Nephron progenitor cell (in vitro differentiated cells): ENCODE data around the gene EXOC6B.
A peak's percentile ranks its signal among the peaks of the same experiment; 100 is the strongest.

ENCODE experiments used
- DNase-seq: peaks from one replicate; pipeline ENCODE4 v3.0.0; 2021
- H3K27ac Mint-ChIP-seq: 2 replicates; pipeline ENCODE4 v1.8.0; 2021; ENCODE audit warnings: mild to moderate bottlenecking, moderate library complexity, mixed read lengths
- H3K27me3 Mint-ChIP-seq: 2 replicates; pipeline ENCODE4 v1.8.0; 2021; ENCODE audit warnings: mild to moderate bottlenecking, low read depth, mixed read lengths; ENCODE audit not compliant: poor library complexity
- H3K36me3 Mint-ChIP-seq: 2 replicates; pipeline ENCODE4 v1.8.0; 2021; ENCODE audit warnings: low read depth, mixed read lengths
- H3K4me1 Mint-ChIP-seq: 2 replicates; pipeline ENCODE4 v1.8.0; 2021; ENCODE audit warnings: mixed read lengths
- H3K4me3 Mint-ChIP-seq: 2 replicates; pipeline ENCODE4 v1.8.0; 2021; ENCODE audit warnings: mild to moderate bottlenecking, moderate library complexity, mixed read lengths
- H3K9me3 Mint-ChIP-seq: 2 replicates; pipeline ENCODE4 v1.8.0; 2021; ENCODE audit warnings: mild to moderate bottlenecking, moderate library complexity, mixed read lengths
- TF ChIP-seq, protein P1 (sequence below): fragments of 200-600 bp; sonication (generic); IDR thresholded peaks from 2 replicates; pipeline ENCODE4 v1.5.0; 2021; ENCODE audit warnings: antibody characterized with exemption

EXOC6B gene

DNA sequence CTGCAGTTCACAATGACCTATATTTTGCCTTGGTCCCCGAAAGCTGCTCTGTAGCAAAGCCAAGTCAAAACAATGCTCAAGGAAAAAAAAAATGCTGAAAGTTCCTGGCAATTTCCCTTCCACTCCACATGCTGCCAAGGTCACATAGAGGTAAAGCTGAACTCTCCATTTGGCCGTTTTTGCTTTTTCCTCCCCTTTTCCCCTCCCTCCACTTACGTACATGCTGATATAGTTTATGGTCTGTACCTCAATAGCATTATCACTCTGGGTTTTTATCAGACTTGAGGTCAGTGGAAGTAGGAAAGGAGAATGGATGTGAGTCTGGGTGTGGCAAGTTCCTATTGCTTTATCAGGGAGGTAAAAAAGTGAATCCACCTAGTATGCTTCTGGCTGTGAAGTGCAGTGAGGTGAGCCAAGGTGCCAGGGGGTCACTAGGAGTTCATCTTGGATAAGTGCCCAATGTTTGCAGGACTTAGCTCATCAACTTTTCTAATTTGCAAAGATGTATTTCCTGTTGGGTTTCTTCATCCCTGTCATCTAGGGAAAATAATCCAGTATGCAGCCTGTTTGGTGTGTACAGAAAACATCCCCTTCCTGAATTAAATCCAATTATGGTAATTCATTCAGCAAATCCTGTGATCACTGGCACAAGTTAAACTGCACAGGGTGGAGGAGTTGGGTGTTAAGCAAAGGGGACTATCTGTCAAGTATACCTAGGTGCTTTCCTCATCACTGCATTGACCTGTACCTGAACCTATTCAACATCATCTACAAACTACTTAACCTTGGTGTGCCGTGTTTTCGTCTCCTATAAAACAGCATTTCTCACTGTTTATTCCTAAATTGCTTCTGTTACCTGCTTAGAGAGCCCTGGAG is 553.8 kb downstream of the EXOC6B start:
- no peak for DNase-seq
- no peak overlapping the region for H3K4me3 Mint-ChIP-seq
- no peaks in the 10 kb centered on the region for H3K36me3 Mint-ChIP-seq
- no peaks in the 10 kb centered on the region for H3K27me3 Mint-ChIP-seq
- H3K9me3 Mint-ChIP-seq, result peaks cover 3% of the 10 kb centered on the region
- H3K4me1 Mint-ChIP-seq, result no peaks in the 10 kb centered on the region
- TF ChIP-seq, protein P1, sequence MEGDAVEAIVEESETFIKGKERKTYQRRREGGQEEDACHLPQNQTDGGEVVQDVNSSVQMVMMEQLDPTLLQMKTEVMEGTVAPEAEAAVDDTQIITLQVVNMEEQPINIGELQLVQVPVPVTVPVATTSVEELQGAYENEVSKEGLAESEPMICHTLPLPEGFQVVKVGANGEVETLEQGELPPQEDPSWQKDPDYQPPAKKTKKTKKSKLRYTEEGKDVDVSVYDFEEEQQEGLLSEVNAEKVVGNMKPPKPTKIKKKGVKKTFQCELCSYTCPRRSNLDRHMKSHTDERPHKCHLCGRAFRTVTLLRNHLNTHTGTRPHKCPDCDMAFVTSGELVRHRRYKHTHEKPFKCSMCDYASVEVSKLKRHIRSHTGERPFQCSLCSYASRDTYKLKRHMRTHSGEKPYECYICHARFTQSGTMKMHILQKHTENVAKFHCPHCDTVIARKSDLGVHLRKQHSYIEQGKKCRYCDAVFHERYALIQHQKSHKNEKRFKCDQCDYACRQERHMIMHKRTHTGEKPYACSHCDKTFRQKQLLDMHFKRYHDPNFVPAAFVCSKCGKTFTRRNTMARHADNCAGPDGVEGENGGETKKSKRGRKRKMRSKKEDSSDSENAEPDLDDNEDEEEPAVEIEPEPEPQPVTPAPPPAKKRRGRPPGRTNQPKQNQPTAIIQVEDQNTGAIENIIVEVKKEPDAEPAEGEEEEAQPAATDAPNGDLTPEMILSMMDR, result no peak
- no peak overlapping the region for H3K27ac Mint-ChIP-seq

DNA sequence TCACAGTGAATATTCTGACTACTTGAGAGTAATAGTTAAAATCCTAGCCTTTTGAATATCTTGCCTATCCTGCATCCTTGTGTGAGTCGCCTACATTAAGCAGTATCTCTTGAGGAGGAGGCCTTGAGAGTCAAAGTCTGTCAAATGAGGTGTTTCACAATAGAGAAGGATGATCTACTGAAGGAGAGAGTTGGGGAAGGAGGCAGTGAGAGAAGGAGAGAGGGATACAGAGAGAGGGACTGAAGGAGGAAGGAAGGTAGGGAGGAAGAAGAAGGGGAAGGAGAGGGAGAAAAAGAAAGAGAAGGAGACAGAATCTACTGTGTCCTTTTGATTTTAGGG is 554.6 kb downstream of the EXOC6B start:
- Mint-ChIP-seq H3K27ac (no peak overlapping the region), H3K36me3 (no peaks in the 10 kb centered on the region), H3K4me1 (no peaks in the 10 kb centered on the region), H3K4me3 (no peak overlapping the region), H3K9me3 (peaks cover 7% of the 10 kb centered on the region), H3K27me3 (no peaks in the 10 kb centered on the region)
- TF ChIP-seq, protein P1, result no peak
- no peak for DNase-seq

DNA sequence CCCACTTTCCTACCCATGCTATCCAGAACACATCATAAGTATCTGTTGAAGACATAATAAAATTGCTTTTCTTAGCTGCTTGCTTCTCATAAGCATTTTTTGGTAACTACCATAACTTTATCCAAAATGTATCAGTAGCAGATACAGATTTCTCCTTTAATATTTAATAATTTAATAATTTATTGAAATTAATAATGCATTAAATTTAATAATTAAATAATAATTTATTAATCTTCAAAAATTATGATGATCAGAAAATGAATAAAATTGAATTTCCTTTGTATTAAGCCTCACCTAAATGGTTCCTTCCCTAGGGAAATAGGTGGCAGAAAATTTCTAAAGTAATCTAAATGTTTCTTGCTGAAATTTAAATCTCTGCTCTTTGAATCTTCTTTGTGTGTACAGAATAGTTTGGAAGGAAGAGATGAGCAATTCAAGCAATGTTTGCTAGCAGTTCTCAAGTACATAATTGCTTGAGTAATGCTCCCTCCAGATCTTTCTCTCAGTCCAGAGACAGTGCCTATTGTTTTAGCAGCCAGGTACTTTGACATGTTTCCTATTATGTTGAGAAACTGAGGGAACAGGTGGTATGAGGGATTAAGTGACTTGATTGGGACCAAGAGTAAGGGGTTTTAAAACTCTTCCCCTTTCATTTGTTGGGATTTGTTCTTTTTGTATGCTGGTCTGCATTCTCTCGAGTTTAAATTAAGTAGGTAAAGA is 555.1 kb downstream of the EXOC6B start:
- Mint-ChIP-seq H3K27me3 (no peaks in the 10 kb centered on the region), H3K4me3 (no peak overlapping the region), H3K27ac (no peak overlapping the region), H3K4me1 (no peaks in the 10 kb centered on the region), H3K9me3 (peaks cover 7% of the 10 kb centered on the region), H3K36me3 (no peaks in the 10 kb centered on the region)
- DNase-seq, result no peak
- TF ChIP-seq, protein P1, result no peak

DNA sequence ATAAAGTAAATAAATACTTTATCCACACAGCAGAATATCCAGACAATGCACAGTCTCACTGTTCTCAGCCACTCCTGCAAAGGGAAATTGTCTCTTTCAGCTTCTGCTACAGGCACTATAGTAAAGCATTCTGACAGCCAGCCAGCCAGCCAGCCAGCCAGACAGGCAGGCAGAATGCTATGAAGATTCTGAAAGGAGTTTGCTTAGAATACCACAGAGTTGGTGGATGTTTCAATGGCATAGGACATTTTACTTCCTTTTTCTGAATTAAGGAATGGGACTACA is 562.1 kb downstream of the EXOC6B start:
- no peaks in the 10 kb centered on the region for H3K4me1 Mint-ChIP-seq
- peaks cover 3% of the 10 kb centered on the region for H3K27me3 Mint-ChIP-seq
- H3K9me3 Mint-ChIP-seq, result peaks cover 11% of the 10 kb centered on the region
- TF ChIP-seq, protein P1, result no peak
- no peak overlapping the region for H3K27ac Mint-ChIP-seq
- DNase-seq, result peak; percentile 9
- H3K36me3 Mint-ChIP-seq, result no peaks in the 10 kb centered on the region
- H3K4me3 Mint-ChIP-seq, result no peak overlapping the region

DNA sequence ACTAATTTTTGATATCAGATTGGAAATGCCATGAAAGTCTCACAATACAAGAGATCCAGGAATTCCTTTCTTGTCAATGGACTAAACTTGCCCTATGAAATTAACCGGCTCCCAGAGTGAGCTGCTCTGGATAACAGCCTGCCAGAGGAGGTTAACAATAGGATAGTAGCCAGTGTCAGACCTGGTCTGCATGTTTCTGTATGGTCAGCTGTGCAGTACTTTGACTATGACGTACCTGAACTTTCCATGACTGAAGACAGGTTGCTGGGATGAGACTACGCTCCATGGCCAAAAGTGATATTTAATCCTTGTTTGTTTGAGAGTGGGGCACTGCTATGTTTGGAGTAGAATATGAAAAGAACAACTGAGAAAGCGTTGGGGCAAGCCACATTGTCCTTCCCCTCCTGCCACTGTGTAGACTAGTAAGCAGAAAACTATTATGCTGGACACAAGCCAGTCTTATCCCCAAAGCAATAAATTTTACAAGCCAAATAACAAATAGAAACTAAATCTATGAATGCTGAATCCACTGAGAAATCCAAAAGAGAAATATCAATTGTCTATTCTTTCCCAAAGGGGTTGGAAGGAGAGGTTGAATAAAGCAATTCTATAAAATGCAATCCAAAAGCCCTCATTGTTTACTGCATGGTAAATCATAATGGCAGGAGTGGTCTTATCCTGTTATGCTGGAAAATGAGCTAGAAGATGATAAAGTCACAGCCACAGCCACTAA is 562.6 kb downstream of the EXOC6B start:
- H3K36me3 Mint-ChIP-seq, result no peaks in the 10 kb centered on the region
- no peak for DNase-seq
- peaks cover 11% of the 10 kb centered on the region for H3K9me3 Mint-ChIP-seq
- TF ChIP-seq, protein P1, result no peak
- H3K27me3 Mint-ChIP-seq, result peaks cover 3% of the 10 kb centered on the region
- H3K4me1 Mint-ChIP-seq, result peaks cover 1% of the 10 kb centered on the region
- no peak overlapping the region for H3K4me3 Mint-ChIP-seq
- H3K27ac Mint-ChIP-seq, result peak overlapping the region; percentile 58
